Mesothelial cell of epicardium (in vitro differentiated cells): ENCODE data around the gene NPTXR. TPM values are rescaled to one million over a fixed set of nuclear protein-coding genes. Genes with fewer than 3 reads are reported as not detected.

Experiments
- DNase-seq, 2 experiments: peaks; one replicate each; pipeline ENCODE4 v3.0.0; 2021; ENCODE audit warnings: low spot score in 2 of 2; ENCODE audit not compliant: unreplicated experiment in 2 of 2
- H3K27ac Mint-ChIP-seq: 2 replicates; pipeline ENCODE4 v1.8.0; 2021; ENCODE audit warnings: mixed read lengths
- H3K27me3 Mint-ChIP-seq: 2 replicates; pipeline ENCODE4 v1.8.0; 2021; ENCODE audit warnings: low read depth, mixed read lengths
- H3K36me3 Mint-ChIP-seq: 2 replicates; pipeline ENCODE4 v1.8.0; 2021; ENCODE audit warnings: mixed read lengths
- H3K4me1 Mint-ChIP-seq: 2 replicates; pipeline ENCODE4 v1.8.0; 2021; ENCODE audit warnings: mixed read lengths
- H3K4me3 Mint-ChIP-seq: 2 replicates; pipeline ENCODE4 v1.8.0; 2021; ENCODE audit warnings: mild to moderate bottlenecking, moderate library complexity, mixed read lengths
- H3K9me3 Mint-ChIP-seq: 2 replicates; pipeline ENCODE4 v1.8.0; 2021; ENCODE audit warnings: mixed read lengths
- total RNA-seq: library from RNA; stranded (reverse); gene quantifications from 3 replicates; pipeline ENCODE4 v1.2.1, GENCODE V29; 2021
- TF ChIP-seq, protein P1 (sequence below): fragments of 200-600 bp; sonication (generic); IDR thresholded peaks from one replicate; pipeline ENCODE4 v1.5.0; 2021; ENCODE audit warnings: antibody characterized with exemption; ENCODE audit not compliant: unreplicated experiment

The NPTXR gene
- total RNA-seq, 1 donor from 2014 or later = 10.1 TPM

DNA sequence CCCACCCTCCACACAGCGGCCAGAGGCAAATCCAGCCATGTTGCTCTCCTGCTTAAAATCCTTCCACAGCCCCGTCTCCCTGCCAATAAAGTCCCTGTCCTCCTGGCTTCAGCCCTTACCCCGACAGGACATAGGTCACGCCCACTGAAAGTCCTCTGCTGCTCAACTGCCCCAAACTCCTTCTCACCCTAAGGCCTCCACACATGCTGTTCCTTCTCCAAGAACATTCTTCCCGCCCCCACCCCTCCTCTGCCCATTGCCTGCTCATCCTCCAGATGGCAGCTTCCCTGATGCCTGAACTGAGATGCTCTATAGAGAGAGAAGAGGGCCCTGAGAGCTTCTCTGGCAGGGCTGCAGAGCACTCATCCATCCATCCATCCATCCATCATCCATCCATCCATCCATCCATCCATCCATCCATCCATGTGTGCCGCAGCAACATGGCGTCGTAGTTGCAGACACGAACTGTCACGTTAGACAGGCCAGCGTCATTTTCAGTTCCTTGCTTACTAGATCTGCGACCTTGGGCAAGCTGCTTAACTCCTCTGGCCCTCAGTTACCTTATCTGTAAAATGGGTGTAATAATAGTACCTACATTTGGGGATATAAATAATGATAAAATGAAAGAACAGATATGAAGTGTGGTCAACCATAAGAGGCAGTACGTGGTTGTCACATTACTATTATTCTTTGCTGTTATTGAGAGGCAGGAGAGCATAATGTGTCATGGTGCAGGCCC, 9.4 kb downstream of the NPTXR start:
- DNase-seq = no peak
- Mint-ChIP-seq H3K36me3 (no peaks in the 10 kb centered on the region), H3K9me3 (no peaks in the 10 kb centered on the region), H3K27me3 (peaks cover 50% of the 10 kb centered on the region), H3K4me1 (no peaks in the 10 kb centered on the region), H3K27ac (no peak overlapping the region), H3K4me3 (no peak overlapping the region)
- TF ChIP-seq, protein P1, sequence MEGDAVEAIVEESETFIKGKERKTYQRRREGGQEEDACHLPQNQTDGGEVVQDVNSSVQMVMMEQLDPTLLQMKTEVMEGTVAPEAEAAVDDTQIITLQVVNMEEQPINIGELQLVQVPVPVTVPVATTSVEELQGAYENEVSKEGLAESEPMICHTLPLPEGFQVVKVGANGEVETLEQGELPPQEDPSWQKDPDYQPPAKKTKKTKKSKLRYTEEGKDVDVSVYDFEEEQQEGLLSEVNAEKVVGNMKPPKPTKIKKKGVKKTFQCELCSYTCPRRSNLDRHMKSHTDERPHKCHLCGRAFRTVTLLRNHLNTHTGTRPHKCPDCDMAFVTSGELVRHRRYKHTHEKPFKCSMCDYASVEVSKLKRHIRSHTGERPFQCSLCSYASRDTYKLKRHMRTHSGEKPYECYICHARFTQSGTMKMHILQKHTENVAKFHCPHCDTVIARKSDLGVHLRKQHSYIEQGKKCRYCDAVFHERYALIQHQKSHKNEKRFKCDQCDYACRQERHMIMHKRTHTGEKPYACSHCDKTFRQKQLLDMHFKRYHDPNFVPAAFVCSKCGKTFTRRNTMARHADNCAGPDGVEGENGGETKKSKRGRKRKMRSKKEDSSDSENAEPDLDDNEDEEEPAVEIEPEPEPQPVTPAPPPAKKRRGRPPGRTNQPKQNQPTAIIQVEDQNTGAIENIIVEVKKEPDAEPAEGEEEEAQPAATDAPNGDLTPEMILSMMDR = no peak

DNA sequence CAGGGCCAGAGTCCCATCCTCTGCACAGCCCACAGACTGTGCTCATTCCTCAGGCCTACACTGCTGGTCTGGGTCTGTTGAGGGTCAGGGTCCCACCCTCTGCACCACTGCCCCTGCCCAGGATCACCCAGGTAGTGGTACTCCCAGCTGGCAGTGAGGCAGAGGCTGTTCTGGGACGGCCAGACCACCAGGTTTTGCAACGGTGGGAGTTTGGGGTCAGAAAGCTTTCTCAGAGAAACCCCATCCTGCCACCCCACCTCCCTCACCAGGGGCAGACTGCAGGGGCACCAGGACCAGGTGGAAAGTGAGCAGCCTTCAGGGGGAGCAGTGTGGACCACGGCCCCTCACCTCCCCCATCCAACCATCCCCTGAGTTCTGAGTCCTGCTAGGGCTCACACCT, 10.8 kb downstream of the NPTXR start:
- no peak for DNase-seq
- no peaks in the 10 kb centered on the region for H3K36me3 Mint-ChIP-seq
- H3K4me1 Mint-ChIP-seq = no peaks in the 10 kb centered on the region
- H3K27ac Mint-ChIP-seq = no peak overlapping the region
- TF ChIP-seq, protein P1 = no peak
- peaks cover 41% of the 10 kb centered on the region for H3K27me3 Mint-ChIP-seq
- no peak overlapping the region for H3K4me3 Mint-ChIP-seq
- H3K9me3 Mint-ChIP-seq = no peaks in the 10 kb centered on the region

DNA sequence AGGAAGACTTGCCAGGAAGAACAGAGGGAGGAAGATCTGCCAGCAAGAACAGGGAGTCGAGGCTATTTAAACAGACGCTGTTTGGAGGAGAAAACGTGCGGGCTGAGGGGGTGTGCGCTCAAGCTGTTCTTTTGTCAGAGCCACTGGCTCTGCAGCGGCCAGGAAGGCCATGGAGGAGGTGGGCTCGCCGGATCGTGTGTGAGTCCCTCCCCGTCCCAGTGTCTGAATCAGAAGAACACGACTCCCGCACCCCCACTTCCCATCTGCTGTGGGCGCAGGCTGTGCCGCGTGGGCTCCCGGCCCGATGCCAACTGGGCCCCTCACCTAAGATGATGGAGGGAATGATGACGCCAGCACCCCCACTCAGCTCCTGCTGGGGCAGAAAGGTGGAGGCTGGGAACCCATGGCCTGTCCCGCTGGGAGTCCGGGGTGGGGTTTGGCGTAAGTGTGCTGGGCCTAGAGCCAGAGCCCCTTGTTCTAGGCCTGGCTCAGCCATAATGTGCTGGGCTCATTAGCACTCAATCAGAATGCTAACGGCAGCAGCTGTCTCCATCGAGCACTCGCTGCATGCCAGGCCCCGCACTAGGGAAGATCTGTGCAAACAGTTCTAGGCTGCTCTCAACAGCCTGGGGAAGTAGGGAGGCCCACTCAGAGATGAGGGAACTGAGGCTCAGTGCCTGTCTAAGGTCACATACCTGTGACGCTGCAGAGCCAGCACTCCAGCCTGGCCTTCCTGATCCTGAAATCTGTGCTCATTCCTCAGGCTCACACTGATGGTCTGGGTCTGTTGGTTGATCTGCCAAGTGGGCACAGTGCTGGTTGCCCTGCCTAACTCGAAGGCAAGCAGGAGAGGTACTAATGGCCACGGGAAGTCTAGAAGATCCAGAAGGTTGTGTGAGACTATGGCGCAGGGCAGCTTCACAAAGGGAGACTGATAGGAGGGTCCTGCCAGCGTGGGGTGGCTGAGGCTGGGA, 11.5 kb downstream of the NPTXR start:
- Mint-ChIP-seq H3K27me3 (peaks cover 37% of the 10 kb centered on the region), H3K36me3 (no peaks in the 10 kb centered on the region), H3K27ac (no peak overlapping the region), H3K4me3 (no peak overlapping the region), H3K4me1 (no peaks in the 10 kb centered on the region), H3K9me3 (no peaks in the 10 kb centered on the region)
- no peak for DNase-seq
- TF ChIP-seq, protein P1 = no peak

DNA sequence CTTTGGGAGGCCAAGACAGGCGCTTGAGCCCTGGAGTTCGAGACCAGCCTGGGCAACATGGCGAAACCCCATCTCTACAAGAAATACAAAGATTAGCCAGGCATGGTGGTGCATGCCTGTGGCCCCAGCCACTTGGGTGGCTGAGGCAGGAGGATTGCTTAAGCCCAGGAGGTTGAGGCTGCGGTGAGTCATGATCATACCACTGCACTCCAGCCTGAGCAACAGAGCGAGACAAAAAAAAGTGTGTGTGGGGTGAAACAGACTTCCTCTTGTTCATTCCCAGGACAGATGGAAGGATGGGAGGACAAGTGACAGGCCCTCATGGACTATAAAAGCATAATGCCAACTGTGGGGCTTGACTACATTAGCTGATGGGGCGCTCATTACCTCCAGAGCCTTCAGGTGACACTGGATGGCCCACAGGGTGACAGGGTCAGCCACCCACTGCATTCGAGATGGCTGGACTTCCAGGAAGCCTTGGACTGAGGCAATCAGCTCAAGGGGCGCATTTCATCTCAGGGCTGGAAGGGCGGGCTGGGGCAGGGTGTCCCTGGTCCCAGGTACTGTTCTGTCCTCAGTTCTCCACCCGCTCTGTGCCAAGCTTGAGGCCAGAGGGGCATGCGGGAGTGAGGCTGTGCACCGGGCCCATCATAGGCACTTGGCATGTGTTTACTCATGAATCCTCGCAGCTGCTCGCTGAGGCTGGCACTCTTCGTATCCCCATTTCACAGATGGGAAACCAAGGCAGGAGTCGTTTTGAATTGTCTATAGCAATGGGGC, 12.5 kb downstream of the NPTXR start:
- no peak overlapping the region for H3K27ac Mint-ChIP-seq

DNA sequence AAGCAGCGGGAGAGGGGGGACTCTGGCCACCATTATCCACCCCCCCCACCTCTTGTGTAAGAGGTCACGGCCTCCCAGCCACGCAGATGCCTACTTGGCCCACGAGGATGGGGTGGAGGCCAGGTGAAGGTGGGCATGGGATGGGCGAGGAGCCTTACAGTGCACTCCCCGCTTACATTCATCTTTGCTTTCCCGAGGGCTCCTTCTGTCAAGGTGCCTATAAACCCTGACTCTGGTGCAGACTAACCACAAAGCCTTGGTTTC, 13.1 kb downstream of the NPTXR start:
- no peak overlapping the region for H3K27ac Mint-ChIP-seq
- TF ChIP-seq, protein P1 = no peak
- peaks cover 23% of the 10 kb centered on the region for H3K27me3 Mint-ChIP-seq
- H3K9me3 Mint-ChIP-seq = no peaks in the 10 kb centered on the region
- no peaks in the 10 kb centered on the region for H3K4me1 Mint-ChIP-seq
- H3K4me3 Mint-ChIP-seq = no peak overlapping the region
- H3K36me3 Mint-ChIP-seq = no peaks in the 10 kb centered on the region
- no peak for DNase-seq

More for the DNA sequence above, 12.5 kb downstream of the NPTXR start:
- no peak for DNase-seq
- no peak overlapping the region for H3K4me3 Mint-ChIP-seq
- TF ChIP-seq, protein P1 = no peak
- no peaks in the 10 kb centered on the region for H3K4me1 Mint-ChIP-seq
- H3K36me3 Mint-ChIP-seq = no peaks in the 10 kb centered on the region
- H3K27me3 Mint-ChIP-seq = peaks cover 29% of the 10 kb centered on the region
- no peaks in the 10 kb centered on the region for H3K9me3 Mint-ChIP-seq
